HG03342 (cell line): ENCODE results near the gene CASK.

Source experiments
- ATAC-seq: cut with Tn5 transposase; IDR thresholded peaks from one replicate; pipeline ENCODE4 v1.9.1; 2021; ENCODE audit warnings: mild to moderate bottlenecking, moderate library complexity; ENCODE audit not compliant: unreplicated experiment

The CASK gene, protein sequence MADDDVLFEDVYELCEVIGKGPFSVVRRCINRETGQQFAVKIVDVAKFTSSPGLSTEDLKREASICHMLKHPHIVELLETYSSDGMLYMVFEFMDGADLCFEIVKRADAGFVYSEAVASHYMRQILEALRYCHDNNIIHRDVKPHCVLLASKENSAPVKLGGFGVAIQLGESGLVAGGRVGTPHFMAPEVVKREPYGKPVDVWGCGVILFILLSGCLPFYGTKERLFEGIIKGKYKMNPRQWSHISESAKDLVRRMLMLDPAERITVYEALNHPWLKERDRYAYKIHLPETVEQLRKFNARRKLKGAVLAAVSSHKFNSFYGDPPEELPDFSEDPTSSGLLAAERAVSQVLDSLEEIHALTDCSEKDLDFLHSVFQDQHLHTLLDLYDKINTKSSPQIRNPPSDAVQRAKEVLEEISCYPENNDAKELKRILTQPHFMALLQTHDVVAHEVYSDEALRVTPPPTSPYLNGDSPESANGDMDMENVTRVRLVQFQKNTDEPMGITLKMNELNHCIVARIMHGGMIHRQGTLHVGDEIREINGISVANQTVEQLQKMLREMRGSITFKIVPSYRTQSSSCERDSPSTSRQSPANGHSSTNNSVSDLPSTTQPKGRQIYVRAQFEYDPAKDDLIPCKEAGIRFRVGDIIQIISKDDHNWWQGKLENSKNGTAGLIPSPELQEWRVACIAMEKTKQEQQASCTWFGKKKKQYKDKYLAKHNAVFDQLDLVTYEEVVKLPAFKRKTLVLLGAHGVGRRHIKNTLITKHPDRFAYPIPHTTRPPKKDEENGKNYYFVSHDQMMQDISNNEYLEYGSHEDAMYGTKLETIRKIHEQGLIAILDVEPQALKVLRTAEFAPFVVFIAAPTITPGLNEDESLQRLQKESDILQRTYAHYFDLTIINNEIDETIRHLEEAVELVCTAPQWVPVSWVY

GRCh38 chrX:41923211-41923977 is at the start of gene CASK:
CASK (minus strand) TSS chrX:41923554; CDS start chrX:41922988, 566 bp downstream.
- ATAC-seq, result peak; percentile 89

DNA sequence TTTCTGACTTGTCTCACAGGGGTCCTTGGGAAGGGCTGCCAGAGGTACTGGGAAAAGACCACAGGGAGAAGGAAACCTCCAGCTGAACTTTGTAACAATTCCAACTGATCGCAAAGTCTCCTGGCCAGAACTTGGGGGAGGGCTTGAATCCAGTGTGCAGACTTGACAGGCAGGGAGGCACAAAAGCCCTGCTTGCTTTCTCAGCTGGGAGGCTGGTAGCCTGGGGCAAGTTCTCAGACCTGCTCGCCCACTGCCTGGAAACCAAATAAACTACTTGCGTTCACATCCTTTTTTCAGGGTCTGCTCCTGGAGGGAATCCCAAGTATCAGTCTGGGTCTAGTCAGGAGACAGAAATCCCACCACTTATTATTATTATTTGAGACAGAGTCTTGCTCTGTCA is 48.0 kb upstream of the CASK start:
- ATAC-seq, result no peak

DNA sequence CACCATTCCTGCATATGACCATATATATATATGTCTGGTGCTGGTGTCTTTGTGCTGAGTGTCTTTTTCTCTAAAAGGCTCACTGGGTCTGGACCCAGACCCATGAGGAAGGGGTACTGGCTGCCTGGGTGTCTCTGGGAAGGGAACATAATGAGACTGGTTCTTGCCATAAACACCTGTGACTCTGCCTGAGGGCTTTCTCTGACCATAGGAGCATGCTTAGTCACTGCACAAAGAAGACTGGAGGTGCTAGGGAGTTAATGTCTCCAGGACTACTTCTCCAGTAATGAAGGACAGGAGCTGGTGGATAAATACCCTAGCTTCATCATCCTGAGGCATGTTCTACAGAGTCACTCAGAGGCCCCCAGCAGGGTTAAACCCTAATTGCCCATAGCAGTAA is 47.1 kb upstream of the CASK start:
- no peak for ATAC-seq

DNA sequence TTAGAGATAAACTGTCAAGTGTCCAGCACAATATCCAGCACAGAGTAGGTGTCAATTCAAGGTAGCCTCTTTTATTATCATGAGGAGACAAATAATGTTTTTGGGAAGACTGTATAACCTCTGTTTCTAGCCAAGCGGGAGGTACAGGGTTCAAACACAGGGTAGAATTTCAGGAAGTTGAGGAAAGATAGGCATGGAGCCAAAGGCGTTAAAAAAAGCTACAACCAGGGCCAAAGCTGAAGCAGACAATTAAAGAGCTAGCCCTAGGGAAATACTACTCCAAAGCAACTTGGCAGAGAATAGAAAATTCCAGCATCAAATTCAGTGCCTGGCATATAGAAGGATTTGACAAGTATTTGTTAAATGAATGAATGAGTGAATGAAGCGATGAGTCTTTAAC is 40.0 kb upstream of the CASK start:
- ATAC-seq, result no peak

DNA sequence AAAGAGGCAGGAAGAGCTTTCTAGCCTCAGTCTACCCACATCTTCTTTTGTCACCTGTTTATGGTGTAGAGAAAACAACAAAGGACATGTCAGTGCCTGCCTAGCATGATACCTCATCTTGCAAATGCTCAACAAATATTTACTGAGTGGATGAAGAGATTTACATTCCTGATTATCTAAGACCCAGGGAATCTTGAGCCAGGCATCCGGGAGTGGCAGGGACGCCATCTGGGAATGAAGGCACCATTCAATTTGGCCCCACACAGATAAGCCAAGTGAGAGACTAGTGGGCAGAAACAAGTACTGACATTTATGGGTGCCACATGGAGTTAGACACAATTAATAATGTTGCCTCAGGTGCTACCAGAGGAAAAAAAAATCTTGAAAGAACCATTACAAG is 36.8 kb upstream of the CASK start:
- no peak for ATAC-seq

- no peak for ATAC-seq
Measured at GRCh38 chrX:41958861-41959260, 35.5 kb upstream of the CASK start.

DNA sequence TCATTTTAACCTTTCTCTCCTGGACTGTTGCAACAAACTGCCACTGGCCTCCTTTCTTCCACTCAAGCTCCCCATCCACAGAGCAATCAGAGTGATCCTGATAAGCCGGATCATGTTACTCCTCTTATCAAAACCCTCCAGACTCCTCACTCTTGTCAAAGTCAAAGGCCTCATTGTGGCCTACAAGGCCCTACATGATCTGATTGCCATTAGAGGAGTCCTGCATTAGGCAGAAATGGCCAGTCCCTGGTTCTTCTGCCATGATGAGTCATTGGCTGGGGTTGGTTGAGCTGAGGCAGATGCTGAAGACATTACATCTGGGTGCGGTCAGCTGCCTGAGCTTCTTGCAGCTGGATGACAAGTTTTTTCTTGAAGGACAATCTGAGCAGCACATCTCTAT is 32.7 kb upstream of the CASK start:
- no peak for ATAC-seq

DNA sequence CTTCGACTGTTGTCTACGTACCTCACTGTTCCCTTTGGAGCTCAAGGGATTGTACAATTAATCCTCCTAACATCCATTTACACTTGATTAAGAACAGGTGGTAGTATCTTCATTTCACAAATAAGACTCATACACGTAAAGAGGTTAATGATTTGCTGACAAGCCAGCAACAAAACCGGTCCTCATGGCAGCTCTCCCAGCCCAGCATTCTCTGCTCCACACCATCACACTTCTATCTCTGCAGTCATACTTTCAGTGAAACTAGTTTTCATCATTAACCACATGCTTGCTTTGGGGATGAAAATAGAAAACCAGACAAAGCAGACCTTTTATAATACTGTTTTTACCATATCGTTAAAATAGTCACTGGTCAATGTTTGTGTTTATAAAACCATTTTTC is 28.7 kb upstream of the CASK start:
- no peak for ATAC-seq

DNA sequence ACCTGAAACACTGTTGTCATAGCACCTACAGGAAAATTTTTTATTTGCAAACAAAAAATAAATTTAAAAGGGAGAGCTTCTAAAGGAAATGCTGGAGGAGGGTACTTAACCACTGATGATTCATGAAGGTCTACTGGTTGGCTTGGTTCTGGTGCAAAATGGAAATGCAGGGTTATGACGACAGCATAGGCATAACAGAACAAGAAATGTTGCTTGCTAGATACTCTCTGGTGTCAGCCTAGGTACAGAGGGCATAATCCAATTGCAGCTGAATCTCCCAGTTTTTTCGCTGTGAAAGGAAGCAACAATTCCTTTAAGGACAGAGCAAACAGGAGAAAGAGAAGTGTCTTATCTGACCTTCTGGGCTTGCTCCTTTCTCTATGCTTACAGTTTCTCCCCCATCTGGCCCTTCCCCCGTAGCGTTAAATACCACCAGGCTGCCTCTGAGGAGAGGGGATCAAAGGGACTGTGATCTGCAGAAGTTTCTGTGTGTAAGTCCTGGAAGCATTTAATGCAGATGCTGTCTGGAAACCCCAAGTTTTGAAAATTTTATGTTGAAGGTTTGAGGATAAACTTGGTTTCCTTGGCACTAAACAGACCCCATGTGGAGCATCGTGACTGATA is 23.7 kb upstream of the CASK start:
- ATAC-seq, result no peak

- no peak for ATAC-seq
Measured at GRCh38 chrX:41946235-41946634, 22.9 kb upstream of the CASK start.

DNA sequence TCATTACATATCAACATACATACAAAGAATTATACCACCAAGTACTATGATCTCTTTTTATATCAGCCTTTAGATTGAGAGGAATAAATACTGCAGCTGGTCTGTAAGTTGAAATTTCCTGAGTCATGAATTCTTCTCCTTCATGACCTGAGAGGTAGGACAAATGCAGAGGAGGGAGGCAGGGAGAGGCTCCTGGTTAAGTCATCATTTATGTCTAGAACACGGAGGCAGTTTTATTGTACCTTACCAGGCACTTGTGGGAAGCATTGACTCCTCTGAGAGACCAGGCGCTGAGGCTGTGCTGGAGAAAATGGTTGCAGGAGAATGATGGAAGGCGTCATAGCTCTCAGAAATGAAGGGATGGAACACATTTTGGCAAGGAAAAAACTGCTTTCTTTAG is 12.5 kb upstream of the CASK start:
- ATAC-seq, result no peak

DNA sequence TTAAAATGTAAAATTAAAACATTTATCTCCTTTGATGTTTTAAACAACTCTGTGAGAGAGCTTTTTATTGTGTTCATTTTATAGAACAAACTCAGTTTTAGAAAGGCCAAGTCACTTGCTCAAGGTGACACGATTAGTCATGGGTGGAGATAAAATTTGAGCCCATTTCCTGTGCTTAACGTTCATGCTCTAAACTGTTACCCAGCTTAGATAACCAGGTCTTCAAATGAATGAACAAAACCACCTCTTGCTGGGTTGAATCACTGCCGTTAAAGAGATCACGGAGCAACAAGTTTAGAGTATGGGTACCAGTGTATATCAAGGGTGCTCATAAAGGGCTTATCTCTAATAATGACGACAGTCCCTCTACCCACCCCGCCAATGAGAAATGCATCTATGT is 10.2 kb upstream of the CASK start:
- no peak for ATAC-seq

DNA sequence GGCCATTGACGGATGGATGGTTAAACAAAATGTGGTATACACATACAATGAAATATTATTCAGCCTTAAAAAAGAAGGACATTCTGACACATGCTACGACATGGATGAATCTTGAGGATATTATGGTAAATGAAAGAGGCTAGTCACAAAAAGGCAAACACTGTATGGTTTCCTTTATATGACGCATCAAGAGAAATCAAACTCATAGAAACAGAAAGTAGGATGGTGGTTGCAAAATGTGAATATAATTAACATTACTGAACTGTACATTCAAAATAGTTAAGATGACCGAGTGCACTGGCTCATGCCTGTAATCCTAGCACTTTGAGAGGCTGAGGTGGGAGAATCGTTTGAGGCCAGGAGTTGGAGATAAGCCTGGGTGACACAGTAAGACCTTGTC is 9.5 kb upstream of the CASK start:
- ATAC-seq, result no peak

DNA sequence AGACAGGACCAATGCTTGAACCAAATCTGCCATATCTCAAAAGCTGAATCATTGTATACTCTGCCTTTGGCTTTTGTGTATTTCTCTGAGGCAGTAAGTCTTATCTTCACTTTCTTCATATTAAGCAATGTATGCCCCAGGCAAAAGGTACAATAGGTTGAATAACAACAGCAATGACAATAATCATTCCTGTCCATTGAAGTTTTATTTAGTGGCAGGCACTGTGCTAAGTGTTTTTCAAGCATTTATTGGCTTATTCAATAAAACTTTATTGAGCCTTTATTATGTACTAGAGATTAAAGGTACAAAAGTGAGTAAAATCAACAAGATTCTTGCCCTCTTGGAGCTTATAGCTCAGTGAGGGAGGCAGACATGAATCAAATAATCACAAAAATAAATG is 8.2 kb upstream of the CASK start:
- ATAC-seq, result no peak

DNA sequence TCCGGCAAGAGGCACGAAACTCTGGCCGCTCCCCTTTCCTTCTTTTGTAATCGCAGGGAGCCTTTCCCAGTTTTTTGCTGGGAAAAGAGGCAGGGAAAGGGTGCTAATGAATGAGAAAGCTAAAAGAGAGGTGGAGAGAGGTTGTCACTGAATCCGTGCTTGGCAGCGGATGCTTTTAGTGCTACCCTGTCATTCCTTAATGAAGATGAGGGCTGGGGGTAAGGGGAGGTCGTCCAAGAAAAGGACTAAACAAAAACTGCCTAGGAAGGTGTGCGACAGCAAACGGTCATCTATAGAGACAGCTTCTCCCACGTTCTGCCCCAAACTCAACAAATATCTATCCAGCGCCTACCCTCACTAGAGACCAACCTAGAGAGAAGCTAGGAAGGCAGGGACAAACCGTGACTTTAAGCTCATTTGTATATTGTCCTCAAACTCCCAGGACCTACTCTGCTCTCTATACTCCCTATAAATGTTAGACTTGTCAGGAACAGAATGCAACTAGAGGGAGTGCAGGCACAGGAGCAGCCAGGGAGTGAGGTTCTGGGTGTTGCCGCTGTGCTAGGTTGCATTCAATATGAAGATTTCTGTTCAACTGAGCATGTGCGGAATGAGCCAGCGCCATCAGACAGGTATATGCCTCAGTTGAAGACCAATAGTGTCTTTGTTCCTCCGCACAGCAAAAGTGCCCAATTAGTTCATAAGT is 777 bp upstream of the CASK start:
- no peak for ATAC-seq

GRCh38 chrX:41922431-41923151 is 763 bp downstream of the CASK start:
- no peak for ATAC-seq

DNA sequence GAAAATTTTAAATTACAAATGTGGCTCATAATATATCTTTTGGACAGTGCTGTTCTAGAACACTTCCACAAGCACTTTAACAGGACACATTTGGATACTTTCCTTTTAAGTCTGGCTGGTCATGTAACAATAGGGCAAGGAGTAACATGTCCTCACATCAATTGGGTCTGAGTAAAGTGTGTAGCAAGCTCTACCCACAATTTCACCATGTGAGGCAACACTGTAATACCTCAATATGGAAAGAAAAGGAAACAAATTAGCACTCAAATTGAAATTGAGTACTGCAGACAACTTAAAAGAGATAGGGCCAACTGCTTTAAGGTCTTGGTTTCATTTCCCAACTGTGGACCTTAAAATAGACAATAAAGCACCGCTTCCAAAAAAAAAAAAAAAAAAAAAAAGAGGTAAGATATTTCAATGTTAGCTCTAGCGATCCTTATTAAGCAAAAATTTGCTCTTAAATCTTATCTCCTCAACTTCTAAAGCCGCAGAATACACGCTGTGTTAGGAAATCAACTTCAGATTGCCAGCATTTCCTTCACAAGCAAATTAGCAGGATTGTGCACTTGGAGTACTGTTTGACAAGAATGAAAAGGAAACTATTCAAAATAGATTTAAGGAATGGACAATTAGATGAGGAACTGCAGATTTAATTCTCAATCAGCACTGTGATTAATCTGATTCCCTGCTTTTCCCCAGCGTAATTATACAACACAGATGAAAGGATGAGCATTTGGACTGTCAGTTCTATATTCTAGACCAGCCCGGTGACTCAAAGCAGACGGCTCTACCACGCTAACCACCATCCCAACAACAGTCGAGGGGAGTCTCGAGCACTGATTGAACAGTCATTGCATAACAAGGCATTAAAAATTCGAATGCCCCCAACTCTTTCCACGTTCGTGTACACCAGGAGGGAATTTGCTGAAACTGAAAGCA is 1.6 kb downstream of the CASK start:
- ATAC-seq, result no peak

DNA sequence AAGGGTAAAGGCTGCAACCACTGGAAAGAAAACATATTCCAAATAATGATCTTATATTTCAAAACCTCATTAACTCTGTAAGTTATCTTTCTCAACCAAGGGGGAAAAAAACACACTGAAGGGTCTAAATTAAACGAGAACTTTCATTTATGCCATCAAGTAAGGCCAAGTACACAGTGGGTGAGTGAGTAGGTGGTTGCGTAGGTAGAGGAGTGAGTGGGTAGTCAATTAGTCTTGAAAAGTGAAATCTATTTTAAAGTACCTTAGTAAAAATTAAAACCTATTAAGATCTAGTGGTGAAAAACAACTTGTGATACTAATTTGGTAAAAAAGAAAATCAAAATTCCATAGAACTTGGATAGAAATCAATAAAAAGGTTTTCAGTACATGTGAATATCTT is 3.5 kb downstream of the CASK start:
- no peak for ATAC-seq

GRCh38 chrX:41917517-41917916 is 5.8 kb downstream of the CASK start:
- ATAC-seq, result no peak
